ENCODE data around the gene ANKS3.

The ANKS3 gene

GRCh38 chr16:4734063-4734729 lies at the start of gene ANKS3, which contains the start of gene DNAAF8:
TSS of gene ANKS3 (minus strand) at chr16:4734271. CDS start at chr16:4730149, 4,122 bp downstream.
TSS of gene DNAAF8 (plus strand) at chr16:4734537. CDS start at chr16:4736515, 1,978 bp downstream.
- Histone ChIP-seq H3K9me3 (ENCODE audit: control insufficient read depth, insufficient read depth, low read depth, low read length) (no peaks in the 10 kb centered on the region), H3K27ac (ENCODE audit: extremely low read depth, low read depth, low read length) (peak within 1 kb of the TSS; percentile 91), H3K36me3 (ENCODE audit: control insufficient read depth in 2 of 2, insufficient read depth in 1 of 2, low read length in 2 of 2) (peaks cover 3 to 24% of the 10 kb centered on the region in 2 experiments; a peak in 2 of 3 replicates), H3K4me1 (ENCODE audit: control insufficient read depth, insufficient read depth, low read length) (no peaks in the 10 kb centered on the region), H3K4me3 (ENCODE audit: low read depth, low read length) (peak within 1 kb of the TSS; percentile 94)
- ChIA-PET CTCF (interaction anchor here (0.5 to 1.7 kb wide), 3 partner anchors 61 to 238 kb away, joined by 3 to 10 read pairs (median 3); no protein-coding TSS in a partner anchor), POLR2A (interaction anchor here (0.6 to 3.0 kb wide), 27 partner anchors 11 to 421 kb away, joined by 3 to 43 read pairs (median 4); partner anchors contain the start of genes GLYR1, MGRN1, NUDT16L1 and ROGDI)
- no peak for TF ChIP-seq ZNF26 (tag by site-specific recombination; IDR thresholded peaks at IDR 0.05)
- no peak for TF ChIP-seq ZSCAN16 (tag by site-specific recombination; IDR thresholded peaks at IDR 0.05)
- peak; percentile 93 for TF ChIP-seq REST (tag by site-specific recombination; IDR thresholded peaks at IDR 0.05)
- TF ChIP-seq YY2 (tag by site-specific recombination; IDR thresholded peaks at IDR 0.05) = 0 out of 2 replicates have a peak, but pooled peaks have one; percentile 32
- TF ChIP-seq ZNF398 (tag by site-specific recombination; IDR thresholded peaks at IDR 0.05) = peak; percentile 78
- TF ChIP-seq SP7 (tag by site-specific recombination; IDR thresholded peaks at IDR 0.05) = peak; percentile 64; the same call in 1 of the 2 replicates
- peak; percentile 85 for TF ChIP-seq IKZF3 (tag by site-specific recombination; IDR thresholded peaks at IDR 0.05)
- TF ChIP-seq ZNF140 (tag by site-specific recombination; IDR thresholded peaks at IDR 0.05) = no peak
- no peak for TF ChIP-seq ZNF394 (tag by site-specific recombination; IDR thresholded peaks at IDR 0.05; ENCODE audit: borderline replicate concordance)
- TF ChIP-seq KLF16 (tag by site-specific recombination; IDR thresholded peaks at IDR 0.05) = peak; percentile 61
- peak; percentile 96 for TF ChIP-seq ZNF76 (tag by site-specific recombination; IDR thresholded peaks at IDR 0.05; ENCODE audit: borderline replicate concordance, low read depth)
- no peak for TF ChIP-seq GLI4 (tag by site-specific recombination; IDR thresholded peaks at IDR 0.05)
- peak; percentile 85 for TF ChIP-seq KLF1 (tag by site-specific recombination; IDR thresholded peaks at IDR 0.05)
- TF ChIP-seq ZNF335 (tag by site-specific recombination; conservative IDR thresholded peaks at IDR 0.05) = peak; percentile 88; the same call in 1 of the 2 replicates
- TF ChIP-seq ZNF610 (tag by site-specific recombination; IDR thresholded peaks at IDR 0.05; ENCODE audit: borderline replicate concordance) = no peak
- TF ChIP-seq ZNF266 (tag by site-specific recombination; IDR thresholded peaks at IDR 0.05; ENCODE audit: low read depth) = no peak
- peak; percentile 61; the same call in 1 of the 2 replicates for TF ChIP-seq ZNF596 (tag by site-specific recombination; IDR thresholded peaks at IDR 0.05)
- no peak for TF ChIP-seq ZNF366 (tag by site-specific recombination; conservative IDR thresholded peaks at IDR 0.05)
- peak; percentile 33; the same call in 1 of the 2 replicates for TF ChIP-seq ZBTB48 (tag by site-specific recombination; IDR thresholded peaks at IDR 0.05)
- TF ChIP-seq REPIN1 (tag by site-specific recombination; IDR thresholded peaks at IDR 0.05; ENCODE audit: low read depth) = no peak
- TF ChIP-seq, protein P1, sequence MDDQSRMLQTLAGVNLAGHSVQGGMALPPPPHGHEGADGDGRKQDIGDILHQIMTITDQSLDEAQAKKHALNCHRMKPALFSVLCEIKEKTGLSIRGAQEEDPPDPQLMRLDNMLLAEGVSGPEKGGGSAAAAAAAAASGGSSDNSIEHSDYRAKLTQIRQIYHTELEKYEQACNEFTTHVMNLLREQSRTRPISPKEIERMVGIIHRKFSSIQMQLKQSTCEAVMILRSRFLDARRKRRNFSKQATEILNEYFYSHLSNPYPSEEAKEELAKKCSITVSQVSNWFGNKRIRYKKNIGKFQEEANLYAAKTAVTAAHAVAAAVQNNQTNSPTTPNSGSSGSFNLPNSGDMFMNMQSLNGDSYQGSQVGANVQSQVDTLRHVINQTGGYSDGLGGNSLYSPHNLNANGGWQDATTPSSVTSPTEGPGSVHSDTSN (CRISPR knock-in tag; IDR thresholded peaks at IDR 0.05) = peak; percentile 79
- TF ChIP-seq, protein P2, sequence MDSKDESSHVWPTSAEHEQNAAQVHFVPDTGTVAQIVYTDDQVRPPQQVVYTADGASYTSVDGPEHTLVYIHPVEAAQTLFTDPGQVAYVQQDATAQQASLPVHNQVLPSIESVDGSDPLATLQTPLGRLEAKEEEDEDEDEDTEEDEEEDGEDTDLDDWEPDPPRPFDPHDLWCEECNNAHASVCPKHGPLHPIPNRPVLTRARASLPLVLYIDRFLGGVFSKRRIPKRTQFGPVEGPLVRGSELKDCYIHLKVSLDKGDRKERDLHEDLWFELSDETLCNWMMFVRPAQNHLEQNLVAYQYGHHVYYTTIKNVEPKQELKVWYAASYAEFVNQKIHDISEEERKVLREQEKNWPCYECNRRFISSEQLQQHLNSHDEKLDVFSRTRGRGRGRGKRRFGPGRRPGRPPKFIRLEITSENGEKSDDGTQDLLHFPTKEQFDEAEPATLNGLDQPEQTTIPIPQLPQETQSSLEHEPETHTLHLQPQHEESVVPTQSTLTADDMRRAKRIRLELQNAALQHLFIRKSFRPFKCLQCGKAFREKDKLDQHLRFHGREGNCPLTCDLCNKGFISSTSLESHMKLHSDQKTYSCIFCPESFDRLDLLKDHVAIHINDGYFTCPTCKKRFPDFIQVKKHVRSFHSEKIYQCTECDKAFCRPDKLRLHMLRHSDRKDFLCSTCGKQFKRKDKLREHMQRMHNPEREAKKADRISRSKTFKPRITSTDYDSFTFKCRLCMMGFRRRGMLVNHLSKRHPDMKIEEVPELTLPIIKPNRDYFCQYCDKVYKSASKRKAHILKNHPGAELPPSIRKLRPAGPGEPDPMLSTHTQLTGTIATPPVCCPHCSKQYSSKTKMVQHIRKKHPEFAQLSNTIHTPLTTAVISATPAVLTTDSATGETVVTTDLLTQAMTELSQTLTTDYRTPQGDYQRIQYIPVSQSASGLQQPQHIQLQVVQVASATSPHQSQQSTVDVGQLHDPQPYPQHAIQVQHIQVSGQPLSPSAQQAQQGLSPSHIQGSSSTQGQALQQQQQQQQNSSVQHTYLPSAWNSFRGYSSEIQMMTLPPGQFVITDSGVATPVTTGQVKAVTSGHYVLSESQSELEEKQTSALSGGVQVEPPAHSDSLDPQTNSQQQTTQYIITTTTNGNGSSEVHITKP (tag by site-specific recombination; IDR thresholded peaks at IDR 0.05) = peak; percentile 73
- peak; percentile 96 for TF ChIP-seq SP2 (tag by site-specific recombination; IDR thresholded peaks at IDR 0.05)
